GM18520 (cell line): ENCODE measurements around the gene TIRAP.

Experiments
- ATAC-seq: cut with Tn5 transposase; IDR thresholded peaks from one replicate; pipeline ENCODE4 v1.9.1; 2021; ENCODE audit not compliant: unreplicated experiment

Gene TIRAP

GRCh38 chr11:126318574-126319373, 35.9 kb downstream of the TIRAP start:
- no peak for ATAC-seq

- ATAC-seq, result no peak
Observed at GRCh38 chr11:126319374-126319740, 36.5 kb downstream of the TIRAP start.

- no peak for ATAC-seq
Observed at GRCh38 chr11:126322996-126323395, 40.1 kb downstream of the TIRAP start.

GRCh38 chr11:126327281-126328000, 44.5 kb downstream of the TIRAP start:
- no peak for ATAC-seq

GRCh38 chr11:126328001-126328390, 45.1 kb downstream of the TIRAP start:
- ATAC-seq, result no peak

- ATAC-seq, result no peak
Observed at GRCh38 chr11:126328444-126328843, 45.6 kb downstream of the TIRAP start.

- ATAC-seq, result no peak
Observed at GRCh38 chr11:126328938-126329643, 46.2 kb downstream of the TIRAP start.

- ATAC-seq, result no peak
Observed at GRCh38 chr11:126329644-126330211, 46.8 kb downstream of the TIRAP start.

- ATAC-seq, result no peak
Observed at GRCh38 chr11:126331286-126331685, 48.4 kb downstream of the TIRAP start.

GRCh38 chr11:126332221-126332711, 49.4 kb downstream of the TIRAP start:
- ATAC-seq, result no peak

GRCh38 chr11:126333142-126333541, 50.2 kb downstream of the TIRAP start:
- no peak for ATAC-seq

- no peak for ATAC-seq
Observed at GRCh38 chr11:126334659-126335462, 52.0 kb downstream of the TIRAP start.

- no peak for ATAC-seq
Observed at GRCh38 chr11:126335463-126335760, 52.5 kb downstream of the TIRAP start.

GRCh38 chr11:126336138-126336541, 53.2 kb downstream of the TIRAP start:
- no peak for ATAC-seq

- no peak for ATAC-seq
Observed at GRCh38 chr11:126336671-126337101, 53.8 kb downstream of the TIRAP start.

GRCh38 chr11:126337126-126337473, 54.2 kb downstream of the TIRAP start:
- ATAC-seq, result no peak

GRCh38 chr11:126337474-126338241, 54.8 kb downstream of the TIRAP start:
- ATAC-seq, result no peak

GRCh38 chr11:126338346-126339055, 55.6 kb downstream of the TIRAP start:
- ATAC-seq, result no peak
